Measurements from ENCODE around the gene SMARCA2.

Gene SMARCA2

GRCh38 chr9:2032234-2032633 is 17.1 kb downstream of the SMARCA2 start:
- TF ChIP-seq, protein P1, sequence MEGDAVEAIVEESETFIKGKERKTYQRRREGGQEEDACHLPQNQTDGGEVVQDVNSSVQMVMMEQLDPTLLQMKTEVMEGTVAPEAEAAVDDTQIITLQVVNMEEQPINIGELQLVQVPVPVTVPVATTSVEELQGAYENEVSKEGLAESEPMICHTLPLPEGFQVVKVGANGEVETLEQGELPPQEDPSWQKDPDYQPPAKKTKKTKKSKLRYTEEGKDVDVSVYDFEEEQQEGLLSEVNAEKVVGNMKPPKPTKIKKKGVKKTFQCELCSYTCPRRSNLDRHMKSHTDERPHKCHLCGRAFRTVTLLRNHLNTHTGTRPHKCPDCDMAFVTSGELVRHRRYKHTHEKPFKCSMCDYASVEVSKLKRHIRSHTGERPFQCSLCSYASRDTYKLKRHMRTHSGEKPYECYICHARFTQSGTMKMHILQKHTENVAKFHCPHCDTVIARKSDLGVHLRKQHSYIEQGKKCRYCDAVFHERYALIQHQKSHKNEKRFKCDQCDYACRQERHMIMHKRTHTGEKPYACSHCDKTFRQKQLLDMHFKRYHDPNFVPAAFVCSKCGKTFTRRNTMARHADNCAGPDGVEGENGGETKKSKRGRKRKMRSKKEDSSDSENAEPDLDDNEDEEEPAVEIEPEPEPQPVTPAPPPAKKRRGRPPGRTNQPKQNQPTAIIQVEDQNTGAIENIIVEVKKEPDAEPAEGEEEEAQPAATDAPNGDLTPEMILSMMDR (IDR thresholded peaks at IDR 0.05): no peak

GRCh38 chr9:2036844-2037243 is 21.7 kb downstream of the SMARCA2 start:
- TF ChIP-seq, protein P1 (IDR thresholded peaks at IDR 0.05): no peak

DNA sequence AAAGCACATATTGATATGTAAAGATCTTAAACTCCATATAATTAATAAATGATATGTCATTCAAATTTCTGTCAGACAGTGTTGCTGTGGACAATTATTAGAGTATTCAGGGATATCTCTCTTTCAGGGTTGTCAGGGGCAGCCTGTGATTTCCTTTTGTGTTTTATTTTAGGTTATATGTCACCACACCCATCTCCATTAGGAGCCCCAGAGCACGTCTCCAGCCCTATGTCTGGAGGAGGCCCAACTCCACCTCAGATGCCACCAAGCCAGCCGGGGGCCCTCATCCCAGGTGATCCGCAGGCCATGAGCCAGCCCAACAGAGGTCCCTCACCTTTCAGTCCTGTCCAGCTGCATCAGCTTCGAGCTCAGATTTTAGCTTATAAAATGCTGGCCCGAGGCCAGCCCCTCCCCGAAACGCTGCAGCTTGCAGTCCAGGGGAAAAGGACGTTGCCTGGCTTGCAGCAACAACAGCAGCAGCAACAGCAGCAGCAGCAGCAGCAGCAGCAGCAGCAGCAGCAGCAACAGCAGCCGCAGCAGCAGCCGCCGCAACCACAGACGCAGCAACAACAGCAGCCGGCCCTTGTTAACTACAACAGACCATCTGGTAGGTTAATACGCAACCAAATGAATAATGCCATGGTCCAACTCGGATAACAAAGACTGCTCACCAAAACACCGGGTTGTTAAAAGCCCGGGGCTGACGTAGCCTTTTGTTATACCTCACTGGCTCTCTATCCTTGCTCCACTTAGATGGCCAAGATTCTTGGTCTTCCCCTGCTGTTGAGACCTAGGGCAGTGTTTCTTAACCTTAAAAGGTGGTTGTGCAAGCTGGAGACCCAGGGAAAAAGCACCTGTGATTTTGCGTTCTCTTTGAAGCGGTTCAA is 24.4 kb downstream of the SMARCA2 start:
- TF ChIP-seq, protein P1 (IDR thresholded peaks at IDR 0.05): no peak

GRCh38 chr9:2040828-2041227 is 25.7 kb downstream of the SMARCA2 start:
- TF ChIP-seq, protein P1 (IDR thresholded peaks at IDR 0.05): no peak

GRCh38 chr9:2041736-2042135 is 26.6 kb downstream of the SMARCA2 start:
- TF ChIP-seq, protein P1 (IDR thresholded peaks at IDR 0.05): no peak

DNA sequence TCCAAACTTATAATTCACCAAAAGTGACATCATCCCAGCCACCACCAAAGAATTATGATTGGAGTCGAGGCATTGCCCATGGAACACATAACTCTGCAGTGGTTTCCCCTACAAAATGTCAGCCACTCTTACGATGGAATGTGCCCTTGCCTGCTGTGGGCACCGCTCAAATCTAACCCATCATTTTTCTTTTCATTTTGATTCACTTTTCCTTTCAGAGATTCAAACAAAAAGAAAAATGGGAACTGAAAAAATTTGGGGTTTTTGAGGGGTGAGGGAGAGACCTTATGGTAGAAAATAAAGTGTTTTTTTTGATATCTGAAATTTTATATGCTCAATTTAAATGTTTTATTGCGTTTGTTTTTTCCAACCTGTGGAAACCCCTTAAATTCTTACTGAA is 28.1 kb downstream of the SMARCA2 start:
- TF ChIP-seq, protein P1 (IDR thresholded peaks at IDR 0.05): no peak

- TF ChIP-seq, protein P1 (IDR thresholded peaks at IDR 0.05): no peak
These were observed 28.8 kb downstream of the SMARCA2 start for GRCh38 chr9:2043881-2044462.
